Body of pancreas (tissue), 4 donors: ENCODE measurements around the gene AMD1. TPM values are rescaled to one million over a fixed set of nuclear protein-coding genes. Genes with fewer than 3 reads are reported as not detected.
"Not testable (repeated sequence)": the region's sequence is repeated elsewhere in the genome, so short reads cannot be mapped to it uniquely, and the experiment has no call there.

Source experiments
- ATAC-seq: fragments of 150-250 bp; one replicate; pipeline ENCODE4 v1.9.1; 2016
- DNase-seq, 4 donors: peaks; one replicate each; pipeline ENCODE4 v3.0.0-alpha.2; 2019
- H3K27ac ChIP-seq, 4 donors: fragments of 200-600 bp; sonication (generic); 1 replicate in 3 of 4; 2 replicates in 1 of 4; pipeline versions ENCODE4 v1.5.1 to v1.6.1; 2016 to 2019; ENCODE audit warnings: mild to moderate bottlenecking in 1 of 4, mixed read lengths in 1 of 4, moderate library complexity in 1 of 4
- H3K27me3 ChIP-seq, 2 donors: fragments of 200-600 bp; sonication (generic); one replicate each; pipeline ENCODE4 v1.6.0; 2016; ENCODE audit warnings: mild to moderate bottlenecking in 1 of 2
- H3K36me3 ChIP-seq, 2 donors: fragments of 200-600 bp; sonication (generic); replicated peaks in 1 of 2; 2 replicates each; pipeline ENCODE4 v1.5.1; 2016; ENCODE audit warnings: low read depth in 2 of 2; ENCODE audit not compliant: insufficient read depth in 1 of 2
- H3K4me1 ChIP-seq: fragments of 200-600 bp; sonication (generic); one replicate; pipeline ENCODE4 v1.6.0; 2016
- H3K4me3 ChIP-seq, 2 donors: fragments of 200-600 bp; sonication (generic); 1 replicate in 1 of 2; 2 replicates in 1 of 2; pipeline ENCODE4 v1.5.1; 2016 to 2019
- H3K9me3 ChIP-seq, 3 donors: fragments of 200-600 bp; sonication (generic); 1 replicate in 2 of 3; 2 replicates in 1 of 3; pipeline ENCODE4 v1.5.1; 2016
- POLR2A ChIP-seq, 3 donors: fragments of 450-650 bp; IDR thresholded peaks; one replicate each; pipeline ENCODE4 v1.6.1; 2016; ENCODE audit warnings: antibody characterized with exemption in 3 of 3, mild to moderate bottlenecking in 2 of 3
- WGBS, 2 donors: methylation state at CpG; one replicate each; pipeline ENCODE4 v1.1.5; 2017; 5-methylcytosine and 5-hydroxymethylcytosine counted together
- intact Hi-C: fragments of 100-400 bp; cut with DNase I; formaldehyde crosslinking; loops from one replicate; pipeline ENCODE4 v1.15.1; 2023
- total RNA-seq, 2 donors: library from RNA; depleted of rRNA; stranded (reverse); fragments of >200 nt; gene quantifications; one replicate each; pipeline ENCODE4 v1.1.0, GENCODE V29; 2016
- TF ChIP-seq, protein P1 (sequence below), 7 experiments: fragments of 450-650 bp in 4 of 7; fragments of 200-600 bp in 3 of 7; sonication (generic) in 3 of 7; IDR thresholded peaks; one replicate each; pipeline ENCODE4 v1.5.1; 2016 to 2019; ENCODE audit warnings: antibody characterized with exemption in 7 of 7

AMD1 gene
- total RNA-seq, 2 donors from 2014 or later, result 42.0 to 60.3 TPM

DNA sequence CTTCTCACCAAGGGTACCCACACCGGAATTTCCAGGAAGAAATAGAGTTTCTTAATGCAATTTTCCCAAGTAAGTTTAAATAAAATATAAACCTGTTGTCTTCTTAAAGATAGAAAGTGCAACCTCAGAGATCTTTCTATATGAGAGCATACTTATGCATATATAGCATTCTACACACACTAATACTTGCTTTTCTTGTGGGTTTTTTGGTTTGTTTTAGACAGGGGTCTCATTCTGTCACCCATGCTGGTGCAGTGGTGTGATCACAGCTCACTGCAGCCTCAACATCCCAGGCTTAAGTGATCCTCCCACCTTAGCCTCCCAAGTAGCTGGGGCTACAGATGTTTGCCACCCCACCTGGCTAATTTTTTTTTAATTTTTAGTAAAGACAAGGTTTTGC, 15.7 kb downstream of the AMD1 start:
- intact Hi-C loops, result no loop called here
- no peak overlapping the region for H3K27ac ChIP-seq
- H3K4me1 ChIP-seq, result peaks cover 14% of the 10 kb centered on the region
- 93% methylated on average over 1 of the region's 1 CpG for WGBS, 2 donors
- H3K27me3 ChIP-seq, result no peaks in the 10 kb centered on the region
- TF ChIP-seq POLR2A (IDR thresholded peaks at IDR 0.05), result no peak
- no peaks in the 10 kb centered on the region for H3K9me3 ChIP-seq
- no peak overlapping the region for H3K4me3 ChIP-seq
- ATAC-seq (no peak), DNase-seq (no peak)
- peaks cover 22 to 30% of the 10 kb centered on the region in 2 donors for H3K36me3 ChIP-seq

DNA sequence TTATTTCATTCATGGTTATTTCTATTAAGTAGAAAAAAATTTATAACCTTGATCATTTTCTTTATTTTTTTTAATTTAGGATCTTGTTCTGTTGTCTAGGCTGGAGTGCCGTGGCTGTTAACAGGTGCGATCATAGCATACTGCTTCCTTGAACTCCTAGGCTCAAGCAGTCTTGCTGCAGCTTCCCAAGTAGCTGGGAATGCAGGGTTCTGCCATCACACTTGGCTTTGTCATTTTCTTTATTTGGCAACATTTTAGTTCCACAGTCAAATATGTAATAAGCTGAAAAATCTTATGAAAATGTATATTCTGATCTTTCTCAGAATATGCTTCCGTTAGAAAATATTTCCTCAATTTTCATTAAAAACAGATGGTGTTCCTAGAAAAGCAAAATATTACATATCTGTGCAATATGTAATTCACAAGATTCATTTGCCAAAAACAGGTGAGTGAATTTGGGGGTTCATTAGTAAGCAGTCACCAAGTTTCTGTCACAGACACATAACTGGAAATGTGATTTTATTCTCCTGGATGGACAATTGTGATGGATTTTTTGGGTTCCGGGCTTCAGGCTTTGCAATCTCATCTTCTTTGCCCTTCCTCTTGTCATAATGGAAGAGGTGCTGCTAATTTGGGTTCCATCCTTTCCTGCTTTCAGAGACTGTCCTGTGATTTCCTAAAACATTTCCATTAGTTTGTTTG, 21.5 kb downstream of the AMD1 start:
- no peak overlapping the region for H3K27ac ChIP-seq
- intact Hi-C loops, result no loop called here

DNA sequence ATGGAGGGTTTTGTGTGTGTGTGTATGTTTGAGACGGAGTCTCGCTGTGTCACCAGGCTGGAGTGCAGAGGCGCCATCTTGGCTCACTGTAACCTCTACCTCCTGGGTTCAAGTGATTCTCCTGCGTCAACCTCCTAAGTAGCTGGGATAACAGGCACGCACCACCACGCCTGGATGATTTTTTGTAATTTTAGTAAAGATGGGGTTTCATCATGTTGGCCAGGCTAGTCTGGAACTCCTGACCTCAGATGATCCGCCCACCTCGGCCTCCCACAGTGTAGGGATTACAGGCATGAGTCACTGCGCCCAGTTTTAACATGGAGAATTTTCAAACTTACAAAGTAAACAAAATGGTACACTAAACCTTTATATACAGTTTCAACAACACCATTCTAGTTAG, 22.8 kb downstream of the AMD1 start:
- Histone ChIP-seq H3K27me3 (no peaks in the 10 kb centered on the region), H3K27ac (no peak overlapping the region), H3K4me3 (no peak overlapping the region), H3K9me3 (peaks cover 0 to 10% (median 0%) of the 10 kb centered on the region in 3 donors), H3K4me1 (no peaks in the 10 kb centered on the region), H3K36me3 (peaks cover 17 to 31% of the 10 kb centered on the region in 2 donors)
- intact Hi-C loops, result no loop called here
- ATAC-seq, result no peak
- no peak for TF ChIP-seq POLR2A (IDR thresholded peaks at IDR 0.05)
- TF ChIP-seq, protein P1, sequence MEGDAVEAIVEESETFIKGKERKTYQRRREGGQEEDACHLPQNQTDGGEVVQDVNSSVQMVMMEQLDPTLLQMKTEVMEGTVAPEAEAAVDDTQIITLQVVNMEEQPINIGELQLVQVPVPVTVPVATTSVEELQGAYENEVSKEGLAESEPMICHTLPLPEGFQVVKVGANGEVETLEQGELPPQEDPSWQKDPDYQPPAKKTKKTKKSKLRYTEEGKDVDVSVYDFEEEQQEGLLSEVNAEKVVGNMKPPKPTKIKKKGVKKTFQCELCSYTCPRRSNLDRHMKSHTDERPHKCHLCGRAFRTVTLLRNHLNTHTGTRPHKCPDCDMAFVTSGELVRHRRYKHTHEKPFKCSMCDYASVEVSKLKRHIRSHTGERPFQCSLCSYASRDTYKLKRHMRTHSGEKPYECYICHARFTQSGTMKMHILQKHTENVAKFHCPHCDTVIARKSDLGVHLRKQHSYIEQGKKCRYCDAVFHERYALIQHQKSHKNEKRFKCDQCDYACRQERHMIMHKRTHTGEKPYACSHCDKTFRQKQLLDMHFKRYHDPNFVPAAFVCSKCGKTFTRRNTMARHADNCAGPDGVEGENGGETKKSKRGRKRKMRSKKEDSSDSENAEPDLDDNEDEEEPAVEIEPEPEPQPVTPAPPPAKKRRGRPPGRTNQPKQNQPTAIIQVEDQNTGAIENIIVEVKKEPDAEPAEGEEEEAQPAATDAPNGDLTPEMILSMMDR (IDR thresholded peaks at IDR 0.05), result no peak
- DNase-seq, result no peak
- WGBS, 2 donors, result 96 to 97% methylated on average over 9 of the region's 9 CpGs

More for the DNA sequence above, 21.5 kb downstream of the AMD1 start:
- H3K9me3 ChIP-seq, result no peaks in the 10 kb centered on the region
- H3K27me3 ChIP-seq, result no peaks in the 10 kb centered on the region
- peaks cover 22 to 36% of the 10 kb centered on the region in 2 donors for H3K36me3 ChIP-seq
- H3K4me3 ChIP-seq, result no peak overlapping the region
- DNase-seq (no peak), ATAC-seq (no peak)
- WGBS, 2 donors, result 97 to 98% methylated on average over 4 of the region's 4 CpGs
- no peak for TF ChIP-seq POLR2A (IDR thresholded peaks at IDR 0.05)
- TF ChIP-seq, protein P1 (IDR thresholded peaks at IDR 0.05), result no peak
- peaks cover 3% of the 10 kb centered on the region for H3K4me1 ChIP-seq

DNA sequence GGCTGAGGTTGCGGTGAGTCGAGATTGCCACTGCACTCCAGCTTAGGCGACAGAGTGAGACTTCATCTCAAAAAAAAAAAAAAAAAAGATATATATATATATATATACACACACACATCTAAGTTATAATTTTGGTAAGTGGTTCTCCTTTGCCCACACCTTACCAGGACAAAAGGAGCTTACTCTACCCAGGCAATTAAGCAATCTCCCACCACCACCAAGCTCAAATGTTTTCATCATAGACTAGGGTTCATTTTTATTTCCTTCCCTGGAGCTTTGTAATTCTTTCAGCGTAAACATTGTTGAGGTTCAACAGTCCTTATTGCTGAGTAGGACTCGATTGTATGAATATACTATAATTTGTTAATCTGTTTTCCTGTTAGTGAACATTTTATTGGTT, 23.5 kb downstream of the AMD1 start:
- WGBS, 2 donors, result 95% methylated on average over 5 of the region's 5 CpGs
- ATAC-seq, result no peak
- Histone ChIP-seq H3K36me3 (peaks cover 13 to 25% of the 10 kb centered on the region in 2 donors), H3K9me3 (peaks cover 0 to 10% (median 0%) of the 10 kb centered on the region in 3 donors), H3K4me3 (no peak overlapping the region), H3K27ac (no peak overlapping the region), H3K27me3 (no peaks in the 10 kb centered on the region), H3K4me1 (no peaks in the 10 kb centered on the region)
- TF ChIP-seq POLR2A (IDR thresholded peaks at IDR 0.05), result no peak
- TF ChIP-seq, protein P1 (IDR thresholded peaks at IDR 0.05), result no peak
- DNase-seq, result no peak
- intact Hi-C loops, result no loop called here

DNA sequence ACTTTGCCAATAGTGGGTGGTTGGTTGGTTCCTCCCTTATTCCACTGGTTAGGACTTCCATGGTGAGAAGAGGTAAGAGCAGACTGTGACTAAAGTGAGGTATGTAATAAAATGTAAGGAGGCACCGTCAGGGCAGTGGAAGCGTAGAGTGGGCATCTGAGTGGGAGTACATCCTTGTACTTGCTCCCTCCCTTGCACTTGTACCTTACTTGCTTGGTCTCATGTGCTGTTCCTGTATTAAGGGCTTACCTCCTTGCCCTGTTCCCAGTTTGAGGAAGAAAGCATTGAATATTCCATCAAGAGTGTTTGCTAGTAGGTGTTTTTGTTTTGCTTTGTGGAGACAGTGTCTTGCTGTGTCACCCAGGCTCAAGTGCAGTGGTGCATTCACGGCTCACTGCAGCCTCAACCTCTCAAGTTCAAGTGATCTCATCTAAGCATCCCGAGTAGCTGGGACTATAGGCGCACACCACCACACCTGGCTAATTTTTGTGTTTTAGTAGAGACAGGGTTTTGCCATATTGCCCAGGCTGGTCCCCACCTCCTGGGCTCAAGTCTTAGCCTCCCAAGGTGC, 25.5 kb downstream of the AMD1 start:
- Histone ChIP-seq H3K36me3 (peaks cover 0 to 12% of the 10 kb centered on the region in 2 donors), H3K27me3 (no peaks in the 10 kb centered on the region), H3K27ac (no peak overlapping the region), H3K4me3 (no peak overlapping the region), H3K4me1 (no peaks in the 10 kb centered on the region), H3K9me3 (peaks cover 0 to 24% (median 0%) of the 10 kb centered on the region in 3 donors)
- ATAC-seq, result no peak
- DNase-seq, result no peak
- no peak for TF ChIP-seq POLR2A (IDR thresholded peaks at IDR 0.05)
- TF ChIP-seq, protein P1 (IDR thresholded peaks at IDR 0.05), result no peak
- 97% methylated on average over 5 of the region's 5 CpGs for WGBS, 2 donors
- intact Hi-C loops, result no loop called here

DNA sequence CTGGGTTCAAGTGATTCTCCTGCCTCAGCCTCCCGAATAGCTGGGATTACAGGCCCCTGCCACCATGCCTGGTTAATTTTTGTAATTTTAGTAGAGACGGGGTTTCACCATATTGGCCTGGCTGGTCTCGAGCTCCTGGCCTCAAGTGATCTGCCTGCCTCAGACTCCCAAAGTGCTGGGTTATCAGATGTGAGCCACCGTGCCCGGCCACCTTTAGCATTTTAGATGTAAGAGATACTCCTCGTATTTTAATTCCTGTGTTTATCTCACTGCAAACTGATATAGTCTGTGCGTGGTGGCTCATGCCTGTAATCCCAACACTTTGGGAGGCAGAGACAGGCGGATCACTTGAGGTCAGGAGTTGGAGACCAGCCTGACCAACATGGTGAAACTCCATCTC, 27.0 kb downstream of the AMD1 start:
- H3K27me3 ChIP-seq, H3K4me1 ChIP-seq, ATAC-seq, H3K4me3 ChIP-seq, H3K27ac ChIP-seq, DNase-seq, H3K36me3 ChIP-seq, intact Hi-C loops: not testable (repeated sequence)
- peaks cover 0 to 30% (median 0%) of the 10 kb centered on the region in 3 donors for H3K9me3 ChIP-seq
- WGBS, 2 donors, result 87% methylated on average over 8 of the region's 8 CpGs
